IMR-90 (cell line): Measurements from ENCODE around the gene ANO1. TPM values are rescaled to one million over a fixed set of nuclear protein-coding genes. Genes with fewer than 3 reads are reported as not detected.

Experiments
- ATAC-seq: fragments of 200-7000 bp; cut with Tn5 transposase; 2 replicates; pipeline ENCODE4 v1.9.1; 2020; ENCODE audit warnings: low read depth, mild to moderate bottlenecking, moderate library complexity
- BruUV-seq: library from RNA; stranded (reverse); fragments of 400-500 nt; replicated peaks from 2 replicates; lab custom pipeline; 2021; lab: Mats Ljungman, UMichigan
- CTCF ChIA-PET: fragments of 300-600 bp; formaldehyde crosslinking; extraction: SDS; loops from one replicate; lab custom pipeline; 2021; ENCODE audit warnings: antibody characterized with exemption; lab: Yijun Ruan, JAX
- POLR2A ChIA-PET: fragments of 300-600 bp; sonication (Branson Sonifier 250); formaldehyde crosslinking; loops from one replicate; lab custom pipeline; 2022; ENCODE audit warnings: antibody characterized with exemption; ENCODE audit not compliant: unreplicated experiment; lab: Charles Lee
- DNase-seq: peaks from one replicate; pipeline ENCODE4 v3.0.0; 2013
- H2AFZ ChIP-seq: replicated peaks from 2 replicates; pipeline ENCODE3; 2013; ENCODE audit warnings: low read length, mild to moderate bottlenecking; ENCODE audit not compliant: poor library complexity
- H2AK5ac ChIP-seq: 2 replicates; pipeline ENCODE4 v1.6.1; 2013; ENCODE audit warnings: low read depth, low read length, inconsistent platforms
- H2AK9ac ChIP-seq: replicated peaks from 2 replicates; pipeline ENCODE3; 2013; ENCODE audit warnings: mild to moderate bottlenecking, low read depth, low read length, moderate library complexity; ENCODE audit not compliant: poor library complexity
- H2BK120ac ChIP-seq: 2 replicates; pipeline ENCODE4 v1.6.1; 2013; ENCODE audit warnings: low read depth, low read length, inconsistent platforms
- H2BK15ac ChIP-seq: 3 replicates; pipeline ENCODE4 v1.6.1; 2013; ENCODE audit warnings: low read depth, low read length, inconsistent platforms
- H2BK20ac ChIP-seq: 2 replicates; pipeline ENCODE4 v1.6.1; 2013; ENCODE audit warnings: low read depth, mild to moderate bottlenecking, inconsistent platforms, low read length, moderate library complexity
- H2BK5ac ChIP-seq: 2 replicates; pipeline ENCODE4 v1.6.1; 2013; ENCODE audit warnings: mild to moderate bottlenecking, low read depth, low read length, inconsistent platforms; ENCODE audit not compliant: poor library complexity, severe bottlenecking
- H3K14ac ChIP-seq: replicated peaks from 2 replicates; pipeline ENCODE4 v1.6.1; 2013; ENCODE audit warnings: low read depth, low read length, inconsistent platforms
- H3K18ac ChIP-seq: 2 replicates; pipeline ENCODE4 v1.6.1; 2013; ENCODE audit warnings: low read depth, low read length, control low read depth
- H3K23ac ChIP-seq: 2 replicates; pipeline ENCODE4 v1.6.1; 2013; ENCODE audit warnings: low read depth, low read length, inconsistent platforms
- H3K27ac ChIP-seq: 2 replicates; pipeline ENCODE4 v1.5.1; 2013; ENCODE audit warnings: mild to moderate bottlenecking, control low read depth, low read length; ENCODE audit not compliant: insufficient read depth
- H3K27me3 ChIP-seq: 2 replicates; pipeline ENCODE4 v1.6.1; 2013; ENCODE audit warnings: low read length; ENCODE audit not compliant: control insufficient read depth, insufficient read depth
- H3K36me3 ChIP-seq: 2 replicates; pipeline ENCODE4 v1.6.1; 2013; ENCODE audit warnings: low read length, mixed read lengths; ENCODE audit not compliant: control insufficient read depth, insufficient read depth
- H3K4ac ChIP-seq: 2 replicates; pipeline ENCODE4 v1.6.1; 2013; ENCODE audit warnings: low read depth, low read length, inconsistent platforms
- H3K4me1 ChIP-seq: 2 replicates; pipeline ENCODE4 v1.6.1; 2013; ENCODE audit warnings: low read length, mixed read lengths; ENCODE audit not compliant: control insufficient read depth, insufficient read depth
- H3K4me2 ChIP-seq: 2 replicates; pipeline ENCODE4 v1.6.1; 2013; ENCODE audit warnings: low read depth, mild to moderate bottlenecking, control low read depth, low read length, moderate library complexity
- H3K4me3 ChIP-seq: 2 replicates; pipeline ENCODE4 v1.5.1; 2013; ENCODE audit warnings: low read depth, mild to moderate bottlenecking, control low read depth, low read length, moderate library complexity; ENCODE audit not compliant: insufficient read depth
- H3K56ac ChIP-seq: 2 replicates; pipeline ENCODE4 v1.6.1; 2013; ENCODE audit warnings: low read length, inconsistent platforms; ENCODE audit not compliant: insufficient read depth; ENCODE audit errors: extremely low read depth
- H3K79me1 ChIP-seq, 2 experiments: 2 replicates each; pipeline ENCODE4 v1.6.1; 2013; ENCODE audit warnings: low read length in 2 of 2, inconsistent platforms in 1 of 2, low read depth in 1 of 2
- H3K9ac ChIP-seq: 2 replicates; pipeline ENCODE4 v1.6.1; 2013; ENCODE audit warnings: low read depth, low read length, control low read depth
- H3K9me1 ChIP-seq: 2 replicates; pipeline ENCODE4 v1.6.1; 2013; ENCODE audit warnings: low read length, inconsistent platforms; ENCODE audit not compliant: insufficient read depth
- H3K9me3 ChIP-seq: 2 replicates; pipeline ENCODE4 v1.6.1; 2013; ENCODE audit warnings: low read length; ENCODE audit not compliant: control insufficient read depth, insufficient read depth
- H4K20me1 ChIP-seq: 2 replicates; pipeline ENCODE4 v1.6.1; 2013; ENCODE audit warnings: low read length, inconsistent platforms; ENCODE audit not compliant: insufficient read depth
- H4K5ac ChIP-seq: 2 replicates; pipeline ENCODE4 v1.6.1; 2013; ENCODE audit warnings: mild to moderate bottlenecking, low read depth, low read length, control low read depth
- H4K8ac ChIP-seq, 2 experiments: 2 replicates each; pipeline ENCODE4 v1.6.1; 2013; ENCODE audit warnings: low read depth in 2 of 2, low read length in 2 of 2, control low read depth in 1 of 2, inconsistent platforms in 1 of 2
- H4K91ac ChIP-seq: 2 replicates; pipeline ENCODE4 v1.6.1; 2013; ENCODE audit warnings: low read depth, low read length, inconsistent platforms; ENCODE audit not compliant: insufficient read depth
- BHLHE40 ChIP-seq: fragments of 150-350 bp; IDR thresholded peaks from 2 replicates; pipeline ENCODE4 v1.6.1; 2016; ENCODE audit warnings: mild to moderate bottlenecking, low read depth, low read length
- CEBPB ChIP-seq: IDR thresholded peaks from 2 replicates; pipeline ENCODE4 v1.6.1; 2012; ENCODE audit warnings: low read depth, low read length, improper control_type of control experiment
- CHD1 ChIP-seq: IDR thresholded peaks from 2 replicates; pipeline ENCODE4 v1.6.1; 2012; ENCODE audit warnings: low read depth, low read length, improper control_type of control experiment
- ELK1 ChIP-seq: fragments of 150-350 bp; IDR thresholded peaks from 2 replicates; pipeline ENCODE4 v1.6.1; 2016; ENCODE audit warnings: low read depth, mild to moderate bottlenecking, low read length, moderate library complexity, borderline replicate concordance
- FOS ChIP-seq: fragments of 150-350 bp; IDR thresholded peaks from 2 replicates; pipeline ENCODE4 v1.6.1; 2016; ENCODE audit warnings: low read depth, low read length
- RAD21 ChIP-seq: IDR thresholded peaks from 2 replicates; pipeline ENCODE4 v1.6.1; 2012; ENCODE audit warnings: low read length, improper control_type of control experiment
- RCOR1 ChIP-seq: IDR thresholded peaks from 2 replicates; pipeline ENCODE4 v1.6.1; 2012; ENCODE audit warnings: mild to moderate bottlenecking, low read length, improper control_type of control experiment; ENCODE audit not compliant: insufficient replicate concordance
- RFX5 ChIP-seq: IDR thresholded peaks from 2 replicates; pipeline ENCODE4 v1.8.0; 2012; ENCODE audit warnings: low read depth, mild to moderate bottlenecking, low read length, moderate library complexity
- SMC3 ChIP-seq: fragments of 150-350 bp; IDR thresholded peaks from 2 replicates; pipeline ENCODE4 v1.6.1; 2016; ENCODE audit warnings: low read depth, mild to moderate bottlenecking, antibody characterized with exemption, low read length, moderate library complexity
- USF2 ChIP-seq: fragments of 150-350 bp; IDR thresholded peaks from 2 replicates; pipeline ENCODE4 v1.6.1; 2017; ENCODE audit warnings: mild to moderate bottlenecking, antibody characterized with exemption, low read length, low read depth
- WGBS, 2 experiments: methylation state at CpG; one replicate each; pipeline versions ENCODE4 v1.1.5 to v1.1.7; 2013; ENCODE audit warnings: missing lambda C conversion rate in 2 of 2; ENCODE audit not compliant: insufficient read length in 1 of 2; ENCODE audit errors: extremely low coverage in 2 of 2; 5-methylcytosine and 5-hydroxymethylcytosine counted together
- dilution Hi-C: fragments of 300-500 bp; cut with HindIII; formaldehyde crosslinking; loops from one replicate; pipeline ENCODE4 v1.14.3; 2018; ENCODE audit warnings: low sequenced_read_pairs; ENCODE audit not compliant: unreplicated experiment
- in situ Hi-C: fragments of 300-500 bp; cut with MboI; formaldehyde crosslinking; loops from 3 replicates; pipeline ENCODE4 v1.14.3; 2019; ENCODE audit warnings: low sequenced_read_pairs, inconsistent platforms, mixed read lengths
- intact Hi-C: fragments of 100-400 bp; cut with micrococcal nuclease; formaldehyde crosslinking; loops from 2 replicates; pipeline ENCODE4 v1.10.0; 2022
- polyA plus RNA-seq, 3 experiments: library from polyadenylated mRNA; depleted of rRNA; stranded (reverse); fragments of >200 nt; gene quantifications; 2 replicates each; pipeline ENCODE4 v1.2.3, GENCODE V29; 2012; ENCODE audit warnings: low replicate concordance in 1 of 3
- total RNA-seq: library from RNA; depleted of rRNA; stranded (reverse); fragments of >200 nt; gene quantifications from 2 replicates; pipeline ENCODE4 v1.2.3, GENCODE V29; 2012

ANO1 gene
- total and polyA plus RNA-seq, 2 of the 4 experiments (the other 2 are of a cell fraction) = 4.1 to 10.7 TPM

- CTCF ChIA-PET = no interaction called here
- Histone ChIP-seq H2AK5ac (no peak overlapping the region), H4K5ac (no peak overlapping the region), H2BK120ac (no peak overlapping the region), H3K27me3 (no peaks in the 10 kb centered on the region), H2AK9ac (no peak overlapping the region), H3K9me1 (no peaks in the 10 kb centered on the region), H3K4me2 (no peak overlapping the region), H3K18ac (no peak overlapping the region), H3K79me1 (no peaks in the 10 kb centered on the region), H2BK15ac (no peak overlapping the region), H4K91ac (no peak overlapping the region), H4K20me1 (no peaks in the 10 kb centered on the region), H3K56ac (no peak overlapping the region), H3K23ac (no peak overlapping the region), H4K8ac (no peak overlapping the region), H2BK20ac (no peak overlapping the region), H3K9ac (no peak overlapping the region), H3K9me3 (no peaks in the 10 kb centered on the region), H3K36me3 (peaks cover 24% of the 10 kb centered on the region; the same call in 1 of the 2 replicates), H3K14ac (no peak overlapping the region), H3K27ac (no peak overlapping the region), H2BK5ac (no peak overlapping the region), H3K4me1 (no peaks in the 10 kb centered on the region), H3K4ac (no peak overlapping the region), H3K4me3 (no peak overlapping the region), H2AFZ (peak overlapping the region; percentile 14)
- WGBS, 2 experiments = 100% methylated on average over 2 of the region's 9 CpGs; no CpG with 5 or more reads in 1 of the 2 experiments
- no peak for ATAC-seq
- intact Hi-C loops (no loop called here), dilution Hi-C loops (loop anchor here (25.0 kb wide), 1 partner anchor 255 kb away; no protein-coding TSS in a partner anchor), in situ Hi-C loops (no loop called here)
- TF ChIP-seq SMC3 (no peak), RAD21 (no peak), FOS (no peak), RFX5 (no peak), ELK1 (no peak), USF2 (no peak), RCOR1 (no peak), CHD1 (no peak), BHLHE40 (no peak), CEBPB (no peak)
- POLR2A ChIA-PET = no interaction called here
- no peak for DNase-seq
- BruUV-seq = no TSS peak
Measured at GRCh38 chr11:70167120-70167519, 89.0 kb downstream of the ANO1 start.
